ENCODE data around the gene IL3.
"Not testable (repeated sequence)": the region's sequence is repeated elsewhere in the genome, so short reads cannot be mapped to it uniquely, and the experiment has no call there.

IL3 gene

DNA sequence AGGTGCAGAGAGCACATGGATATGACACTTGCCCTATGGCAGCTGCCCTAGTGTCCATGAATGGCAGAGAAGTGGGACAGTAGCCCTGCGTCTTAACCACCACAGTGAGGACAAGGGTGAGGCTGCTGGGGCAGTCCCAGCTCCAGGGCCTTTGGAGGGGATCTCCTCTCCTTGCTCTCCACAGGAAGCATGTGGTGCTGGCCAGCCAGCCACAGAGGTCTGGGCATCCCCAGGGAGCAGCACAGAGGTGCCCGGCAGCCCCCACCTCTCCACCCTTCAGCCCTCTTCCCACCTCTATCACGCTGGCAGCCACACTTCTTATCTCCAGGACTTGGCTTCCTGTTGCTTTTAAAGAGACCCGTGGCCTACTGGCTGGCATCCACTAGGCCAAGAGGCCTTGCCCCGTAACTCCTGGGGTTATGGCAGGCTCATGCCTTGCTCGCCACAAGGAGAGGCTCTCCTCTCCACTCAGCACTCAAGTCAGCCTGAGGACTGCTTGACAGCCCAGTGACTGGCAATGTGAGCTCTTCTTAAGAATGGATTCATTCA, 35.0 kb downstream of the IL3 start:
- peak in 1 of 2 experiments; percentile 34 for DNase-seq

GRCh38 chr5:132096904-132097303, 36.4 kb downstream of the IL3 start:
- DNase-seq = peak in 1 of 2 experiments; percentile 14

- DNase-seq = peak in 1 of 2 experiments; percentile 62
Observed at GRCh38 chr5:132098151-132098594, 37.7 kb downstream of the IL3 start.

DNA sequence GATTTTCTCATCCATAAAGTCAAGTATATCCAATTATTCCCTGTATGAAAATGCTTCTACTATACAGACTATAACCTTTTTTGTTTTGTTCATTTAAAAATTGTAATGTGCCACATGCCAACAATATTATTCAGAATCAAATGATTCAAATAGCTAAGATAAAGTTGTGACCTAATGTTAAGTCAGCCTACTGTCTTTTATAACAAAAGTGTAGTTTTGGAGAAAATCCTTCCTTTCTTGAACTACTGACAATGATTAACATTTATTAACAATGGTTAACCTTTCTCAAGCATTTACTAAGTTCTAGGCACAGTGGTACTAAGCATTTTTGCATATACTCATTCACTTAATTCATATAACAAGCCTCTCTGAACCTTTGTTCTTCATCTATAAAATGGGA, 38.2 kb downstream of the IL3 start:
- DNase-seq = no peak

- peak; percentile 68 to 81 for DNase-seq
Observed at GRCh38 chr5:132099076-132099748, 38.8 kb downstream of the IL3 start.

GRCh38 chr5:132099905-132100304, 39.5 kb downstream of the IL3 start:
- DNase-seq = peak in 1 of 2 experiments; percentile 45

DNA sequence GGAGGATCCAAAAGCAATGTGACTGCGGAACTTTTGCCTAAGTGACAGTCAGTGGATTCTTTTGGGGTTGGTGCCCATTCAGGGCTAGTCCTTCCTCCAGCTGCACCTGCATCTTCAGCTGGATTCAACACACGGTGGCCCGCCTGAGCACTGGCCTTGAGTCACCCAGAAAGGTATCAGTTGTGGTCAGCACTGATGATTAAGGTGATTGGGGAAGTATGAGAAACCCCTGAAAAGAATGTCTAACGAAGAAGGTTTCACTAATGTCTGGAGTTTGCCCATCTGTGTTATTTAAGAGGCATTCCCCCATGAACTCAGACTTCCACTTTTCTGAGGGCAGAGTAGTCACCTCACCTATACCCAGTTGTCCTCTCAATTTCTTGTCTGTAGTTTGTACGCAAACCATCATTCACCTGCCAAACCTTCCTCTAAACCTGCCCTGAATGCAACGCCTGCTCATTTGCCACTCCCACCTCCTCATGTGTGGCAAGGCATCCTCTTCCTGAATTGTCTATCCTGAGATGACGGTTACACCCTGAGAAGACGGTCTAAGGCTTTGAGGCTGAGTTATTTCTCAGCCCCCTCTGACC, 40.3 kb downstream of the IL3 start:
- peak in 1 of 2 experiments; percentile 66 for DNase-seq

- peak in 1 of 2 experiments; percentile 9 for DNase-seq
Observed at GRCh38 chr5:132101385-132101880, 41.0 kb downstream of the IL3 start.

GRCh38 chr5:132102101-132102701, 41.7 kb downstream of the IL3 start:
- DNase-seq = peak in 1 of 2 experiments; percentile 65

DNA sequence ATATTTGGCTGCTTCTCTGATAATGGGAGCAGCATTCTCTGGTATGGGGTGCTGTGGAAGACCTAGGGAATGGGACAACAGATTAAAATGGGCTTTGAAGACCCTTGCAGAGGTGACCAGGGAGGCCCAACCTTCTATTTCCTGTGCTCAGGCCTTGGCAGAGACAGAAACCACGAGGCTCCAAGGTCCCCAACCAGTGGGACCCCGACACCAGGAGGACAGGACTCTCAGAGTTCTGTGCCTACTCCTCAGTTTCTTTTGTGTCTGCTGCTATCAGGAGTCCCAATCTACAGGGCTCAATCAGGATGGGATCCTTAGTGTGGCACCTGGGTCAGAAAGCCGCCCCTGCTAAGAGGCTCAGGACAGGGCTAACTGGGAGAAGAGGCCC, 42.5 kb downstream of the IL3 start:
- no peak for DNase-seq

DNA sequence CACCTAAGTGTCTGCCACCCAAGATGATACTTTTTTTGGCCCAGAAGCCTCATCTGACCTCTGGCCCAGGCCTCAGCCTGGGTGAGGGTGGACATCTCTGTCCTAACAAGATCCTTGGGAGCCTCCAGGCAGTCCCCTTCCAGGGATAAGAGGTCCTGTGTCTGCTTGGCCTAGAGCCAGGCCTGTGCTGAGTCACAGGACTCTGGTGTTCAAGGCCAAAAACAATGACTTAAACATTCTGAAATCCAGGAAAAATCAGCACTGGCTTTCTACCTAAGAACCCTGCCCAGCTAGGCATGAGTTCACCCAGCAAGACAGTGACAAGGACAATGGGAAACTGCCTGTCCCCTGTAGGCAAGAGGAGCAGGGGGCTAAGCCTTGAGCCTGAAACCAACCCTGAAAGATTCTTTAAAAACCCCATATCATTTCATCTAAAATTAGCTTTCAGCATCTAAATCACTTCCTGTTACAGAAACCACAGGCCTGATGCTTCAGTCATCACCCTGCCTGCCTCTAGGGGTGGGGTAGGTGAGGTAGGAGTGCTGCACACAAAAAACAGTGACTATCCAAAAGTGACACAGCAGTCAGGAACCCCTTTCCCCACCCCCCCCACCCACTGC, 43.0 kb downstream of the IL3 start:
- DNase-seq = peak; percentile 68 to 77

- peak in 1 of 2 experiments; percentile 34 for DNase-seq
Observed at GRCh38 chr5:132103969-132104391, 43.5 kb downstream of the IL3 start.

DNA sequence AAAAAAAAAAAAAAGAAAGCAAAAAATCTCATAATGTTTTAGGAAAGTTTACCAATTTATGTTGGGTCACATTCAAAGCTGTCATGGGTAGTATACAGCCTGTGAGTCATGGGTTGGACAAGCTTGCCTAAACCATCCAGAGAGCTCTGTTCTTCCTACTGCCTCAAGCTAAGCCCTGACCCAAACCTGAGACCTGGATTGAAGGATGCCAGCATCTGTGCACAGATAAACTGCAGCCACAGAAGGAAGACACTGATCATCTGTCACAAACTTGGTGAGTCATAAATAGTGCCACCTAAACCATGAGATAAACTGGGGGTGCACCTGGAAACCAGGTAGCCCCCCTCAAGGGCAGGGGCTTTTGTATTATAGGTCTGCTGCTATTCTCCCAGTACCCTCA, 44.1 kb downstream of the IL3 start:
- DNase-seq = peak in 1 of 2 experiments; percentile 17

DNA sequence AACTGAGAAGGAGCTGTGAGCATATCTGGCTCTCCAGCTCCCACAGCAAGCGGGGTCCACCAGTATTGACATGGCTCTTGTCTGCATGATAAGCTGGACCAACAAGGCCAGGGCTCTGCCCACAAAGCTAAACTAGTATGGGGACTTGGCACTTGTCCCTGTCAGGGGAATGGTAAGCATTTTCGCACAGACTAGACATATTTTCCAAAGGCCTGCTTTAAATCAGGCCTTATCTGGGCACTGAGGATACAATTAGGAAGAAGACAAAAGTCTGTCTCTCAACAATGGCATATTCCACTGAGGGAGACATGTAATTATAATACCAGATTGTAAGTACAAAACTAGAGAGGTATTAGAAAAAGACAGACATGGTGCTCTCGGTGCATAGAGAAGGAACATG, 45.2 kb downstream of the IL3 start:
- no peak for DNase-seq

GRCh38 chr5:132108495-132108894, 48.0 kb downstream of the IL3 start:
- not testable (repeated sequence) for DNase-seq

- not testable (repeated sequence) for DNase-seq
Observed at GRCh38 chr5:132108957-132109356, 48.5 kb downstream of the IL3 start.

DNA sequence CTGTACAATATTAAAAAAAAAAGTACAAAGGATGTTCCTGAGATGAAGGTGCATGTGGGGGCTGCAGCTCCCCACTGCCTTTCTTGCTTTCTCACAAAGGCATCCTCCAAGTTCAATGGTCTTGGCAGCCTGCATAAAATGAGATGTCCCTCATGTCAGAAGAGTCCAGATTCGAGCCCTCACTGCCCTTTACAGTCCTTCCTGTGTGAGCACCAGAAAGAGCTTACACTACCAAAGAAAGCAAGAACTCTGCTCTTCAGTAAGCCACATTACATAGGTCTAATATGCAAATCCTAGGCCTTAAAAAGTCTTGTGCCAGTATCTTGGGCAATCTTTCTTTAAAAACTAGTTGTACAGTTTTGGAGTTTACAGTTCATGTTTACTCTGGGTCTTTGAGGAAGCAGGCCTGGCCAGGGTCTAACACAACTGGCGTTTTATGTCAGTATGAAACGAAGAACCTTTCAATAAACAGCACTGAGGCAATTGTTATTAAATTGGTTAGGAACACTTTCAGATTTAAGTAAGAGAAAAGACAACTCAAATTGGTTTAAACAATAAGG, 49.1 kb downstream of the IL3 start:
- no peak for DNase-seq

- no peak for DNase-seq
Observed at GRCh38 chr5:132110195-132110594, 49.7 kb downstream of the IL3 start.

GRCh38 chr5:132110930-132111329, 50.5 kb downstream of the IL3 start:
- DNase-seq = no peak

DNA sequence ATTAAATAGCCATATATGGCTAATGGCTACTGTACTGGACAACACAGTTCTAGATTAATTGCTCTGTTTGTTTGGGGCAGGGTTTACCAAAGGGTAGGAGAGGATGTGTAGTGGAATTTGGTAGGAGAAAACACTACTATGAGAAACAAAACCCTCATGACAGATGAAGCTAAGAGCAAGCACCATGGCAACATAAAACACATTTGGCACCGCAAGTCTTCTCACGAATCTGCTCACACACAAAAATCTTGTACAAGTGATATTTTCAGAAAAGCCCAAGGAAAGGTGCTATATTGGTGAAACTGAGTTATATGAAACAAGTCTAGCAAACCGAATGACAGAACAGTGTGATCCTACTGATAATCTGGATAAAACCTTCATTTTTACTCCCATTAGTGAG, 51.7 kb downstream of the IL3 start:
- no peak for DNase-seq

All from activated CD4-positive, alpha-beta T cell treated with anti-CD3 and anti-CD28 coated beads, Interleukin-2, amount 50 U/mL, for 48 hours (primary cell).